K562 (cell line): Measurements from ENCODE around the gene RTP3. TPM values are rescaled to one million over a fixed set of nuclear protein-coding genes. Genes with fewer than 3 reads are reported as not detected.
A peak's percentile ranks its signal among the peaks of the same experiment; 100 is the strongest.
"Not testable (repeated sequence)": the region's sequence is repeated elsewhere in the genome, so short reads cannot be mapped to it uniquely, and the experiment has no call there.

Experiments
- ATAC-seq: fragments of 200-7000 bp; cut with Tn5 transposase; 3 replicates; pipeline ENCODE4 v1.9.1; 2020; ENCODE audit warnings: moderate library complexity
- BruUV-seq: library from RNA; stranded (reverse); fragments of 400-500 nt; replicated peaks from 2 replicates; lab custom pipeline; 2021; lab: Mats Ljungman, UMichigan
- CTCF ChIA-PET: fragments of 300-600 bp; formaldehyde crosslinking; extraction: SDS; loops from one replicate; lab custom pipeline; 2021; ENCODE audit warnings: low intra/inter-chr PET ratio; lab: Yijun Ruan, JAX
- POLR2A ChIA-PET: fragments of 300-600, 350-650 bp; sonication (Branson Sonifier 250); formaldehyde crosslinking; extraction: SDS; loops from one replicate; lab custom pipeline; 2021; ENCODE audit warnings: antibody characterized with exemption, inconsistent platforms; lab: Yijun Ruan, JAX
- DNase-seq, 4 experiments: peaks; one replicate each; pipeline versions ENCODE4 v3.0.0 to v3.0.0-alpha.2; 2011 to 2018; ENCODE audit warnings: low spot score in 3 of 4, mixed read lengths in 3 of 4; ENCODE audit errors: extremely low read depth in 1 of 4
- FAIRE-seq: peaks from 2 replicates; lab custom pipeline; 2011; peaks lifted over from hg19 to GRCh38; lab: Jason Lieb, UNC
- H2AFZ ChIP-seq: 2 replicates; pipeline ENCODE4 v1.6.0; 2011; ENCODE audit warnings: low read depth, low read length, control low read depth, inconsistent platforms
- H3K27ac ChIP-seq: fragments of 200-600 bp; 3 replicates; pipeline ENCODE4 v1.8.0; 2011; ENCODE audit warnings: low read depth, mild to moderate bottlenecking, control low read depth, inconsistent platforms, low read length, moderate library complexity, mixed read lengths; ENCODE audit errors: extremely low read depth
- H3K27me3 ChIP-seq, 2 experiments: fragments of 300-600 bp in 1 of 2; 2 replicates in 1 of 2; 3 replicates in 1 of 2; pipeline versions ENCODE4 v1.6.0 to v1.8.0; 2011; ENCODE audit warnings: inconsistent platforms in 2 of 2, low read length in 2 of 2, mild to moderate bottlenecking in 1 of 2, mixed read lengths in 1 of 2, moderate library complexity in 1 of 2; ENCODE audit not compliant: control insufficient read depth in 2 of 2, insufficient read depth in 2 of 2
- H3K36me3 ChIP-seq: fragments of 300-600 bp; 3 replicates; pipeline ENCODE4 v1.8.0; 2011; ENCODE audit warnings: mild to moderate bottlenecking, low read length, inconsistent platforms; ENCODE audit not compliant: control insufficient read depth, insufficient read depth
- H3K4me1 ChIP-seq, 2 experiments: fragments of 200-600 bp in 1 of 2; replicated peaks in 1 of 2; 2 replicates in 1 of 2; 3 replicates in 1 of 2; pipeline versions ENCODE4 v1.5.1 to v1.8.0; 2011; ENCODE audit warnings: inconsistent platforms in 2 of 2, low read length in 2 of 2, mild to moderate bottlenecking in 1 of 2, mixed read lengths in 1 of 2, moderate library complexity in 1 of 2; ENCODE audit not compliant: control insufficient read depth in 2 of 2, insufficient read depth in 2 of 2
- H3K4me2 ChIP-seq: 2 replicates; pipeline ENCODE4 v1.6.1; 2011; ENCODE audit warnings: low read length, control low read depth, inconsistent platforms, mixed read lengths; ENCODE audit not compliant: insufficient read depth
- H3K4me3 ChIP-seq: fragments of 200-600 bp; sonication (generic), shearing (Covaris generic); 2 replicates; pipeline ENCODE4 v1.5.1; 2016; ENCODE audit warnings: control low read depth, inconsistent platforms
- H3K79me2 ChIP-seq: fragments of 200-600 bp; 3 replicates; pipeline ENCODE4 v1.8.0; 2011; ENCODE audit warnings: low read length, inconsistent platforms; ENCODE audit not compliant: control insufficient read depth, insufficient read depth
- H3K9ac ChIP-seq, 2 experiments: 2 replicates each; pipeline versions ENCODE4 v1.6.0 to v1.6.1; 2011; ENCODE audit warnings: low read depth in 2 of 2, low read length in 2 of 2, control low read depth in 1 of 2, inconsistent platforms in 1 of 2, mild to moderate bottlenecking in 1 of 2, mixed read lengths in 1 of 2; ENCODE audit not compliant: insufficient read depth in 1 of 2
- H3K9me1 ChIP-seq: one replicate; pipeline ENCODE4 v1.6.0; 2011; ENCODE audit warnings: inconsistent platforms, mild to moderate bottlenecking, low read length, moderate library complexity; ENCODE audit not compliant: control insufficient read depth, insufficient read depth
- H3K9me3 ChIP-seq: replicated peaks from 2 replicates; pipeline ENCODE4 v1.5.1; 2011; ENCODE audit warnings: low read depth, low read length, inconsistent platforms; ENCODE audit not compliant: control insufficient read depth, insufficient read depth
- H4K20me1 ChIP-seq: replicated peaks from 2 replicates; pipeline ENCODE4 v1.6.1; 2011; ENCODE audit warnings: low read length, inconsistent platforms, mixed read lengths; ENCODE audit not compliant: control insufficient read depth, insufficient read depth
- CBX3 ChIP-seq, 2 experiments: IDR thresholded peaks; 1 replicate in 1 of 2; 2 replicates in 1 of 2; pipeline ENCODE4 v1.6.1; 2012; ENCODE audit warnings: inconsistent platforms in 2 of 2, low read length in 2 of 2, borderline replicate concordance in 1 of 2, control low read depth in 1 of 2
- CXXC5 ChIP-seq: fragments of 250-450 bp; sonication (Bioruptor Pico); IDR thresholded peaks from 2 replicates; pipeline ENCODE4 v1.8.0; 2022; ENCODE audit warnings: inconsistent platforms, mild to moderate bottlenecking, moderate library complexity
- DMBX1 ChIP-seq: fragments of 250-450 bp; sonication (Bioruptor Pico); IDR thresholded peaks from 2 replicates; pipeline ENCODE4 v1.8.0; 2022; ENCODE audit warnings: inconsistent platforms, mild to moderate bottlenecking, moderate library complexity, borderline replicate concordance
- HDAC1 ChIP-seq, 2 experiments: fragments of 450-650 bp; IDR thresholded peaks; 2 replicates each; pipeline ENCODE4 v1.6.1; 2016 to 2017; ENCODE audit warnings: inconsistent platforms in 1 of 2, mild to moderate bottlenecking in 1 of 2, moderate library complexity in 1 of 2
- TAL1 ChIP-seq: fragments of 450-650 bp; IDR thresholded peaks from 2 replicates; pipeline ENCODE4 v1.6.1; 2016; ENCODE audit warnings: mild to moderate bottlenecking
- TRIM24 ChIP-seq, 2 experiments: fragments of 450-650 bp; IDR thresholded peaks; 2 replicates each; pipeline ENCODE4 v1.6.1; 2016
- TRIM28 ChIP-seq: fragments of 450-650 bp; IDR thresholded peaks from 2 replicates; pipeline ENCODE4 v1.6.1; 2017
- ZNF583 ChIP-seq: fragments of 250-450 bp; sonication (Bioruptor Pico); IDR thresholded peaks from 2 replicates; pipeline ENCODE4 v1.4.0; 2020
- WGBS: fragments of 100-300 bp; shearing (Covaris generic); methylation state at CpG from one replicate; pipeline ENCODE4 v1.1.6; 2016; ENCODE audit warnings: low coverage, mixed read lengths; ENCODE audit not compliant: insufficient coverage; ENCODE audit errors: missing lambda C conversion rate; 5-methylcytosine and 5-hydroxymethylcytosine counted together
- in situ Hi-C: fragments of 300-500 bp; cut with MboI; formaldehyde crosslinking; loops from 4 replicates; pipeline ENCODE4 v1.15.0; 2018; ENCODE audit warnings: inconsistent platforms, mixed read lengths
- intact Hi-C: fragments of 100-400 bp; cut with micrococcal nuclease; formaldehyde crosslinking; loops from 2 replicates; pipeline ENCODE4 v1.14.2; 2022
- polyA plus RNA-seq, 8 experiments: library from polyadenylated mRNA; depleted of rRNA in 4 of 8; stranded (reverse) in 5 of 8; unstranded in 3 of 8; fragments of >200 nt; fragmentation: Nextera tagmentation in 2 of 8; fragmentation: Illumina TruSeq in 1 of 8; extraction: Ambion mirVana in 2 of 8; extraction: Trizol in 1 of 8; gene quantifications; 2 replicates each; pipeline versions ENCODE4 v1.2.1 to v1.2.3, GENCODE V29; 2011 to 2014; ENCODE audit warnings: inconsistent platforms in 1 of 8, missing spikeins in 1 of 8
- total RNA-seq, 7 experiments: library from RNA; depleted of rRNA in 6 of 7; stranded (reverse); fragments of >200 nt in 6 of 7; fragmentation: Illumina TruSeq in 2 of 7; extraction: Trizol in 2 of 7; gene quantifications; 2 replicates each; pipeline versions ENCODE4 v1.2.1 to v1.2.3, GENCODE V29; 2011 to 2021; ENCODE audit warnings: low replicate concordance in 1 of 7
- TF ChIP-seq, protein P1 (sequence below): fragments of 450-650 bp; IDR thresholded peaks from 2 replicates; pipeline ENCODE4 v1.6.1; 2016; ENCODE audit warnings: mild to moderate bottlenecking
- TF ChIP-seq, protein P2 (sequence below), 2 experiments: fragments of 250-450 bp in 1 of 2; fragments of 450-650 bp in 1 of 2; sonication (Bioruptor Pico) in 1 of 2; IDR thresholded peaks; 2 replicates each; pipeline versions ENCODE4 v1.6.1 to v1.8.0; 2016 to 2021; ENCODE audit warnings: mild to moderate bottlenecking in 2 of 2, moderate library complexity in 2 of 2, missing compliant biosample characterization in 1 of 2, missing genetic modification characterization in 1 of 2
- TF ChIP-seq, protein P3 (sequence below), 3 experiments: fragments of 200-800 bp in 1 of 3; sonication (Bioruptor generic) in 1 of 3; sonication (generic) in 1 of 3; formaldehyde crosslinking in 1 of 3; IDR thresholded peaks; 2 replicates each; pipeline versions ENCODE4 v1.6.1 to v1.8.0; 2016 to 2022; ENCODE audit warnings: mild to moderate bottlenecking in 2 of 3, missing compliant biosample characterization in 2 of 3, missing genetic modification characterization in 2 of 3, missing genetic modification reagents in 1 of 3

RTP3 gene
- total and polyA plus RNA-seq, 9 of the 15 experiments (the other 6 are each of a cell fraction or from before 2014, with no cell fraction given), result not detected

GRCh38 chr3:46548611-46549010 is 50.8 kb downstream of the RTP3 start:
- H3K4me3 ChIP-seq, H3K9me1 ChIP-seq, BruUV-seq, FAIRE-seq, DNase-seq, H4K20me1 ChIP-seq, in situ Hi-C loops, H3K79me2 ChIP-seq: not testable (repeated sequence)
- intact Hi-C loops, result loop anchor here (2.0 kb wide), 1 partner anchor 40 kb away; no protein-coding TSS in a partner anchor
- CTCF ChIA-PET, result interaction anchor here (1.0 kb wide), 1 partner anchor 60 kb away, joined by 3 read pairs; no protein-coding TSS in a partner anchor
- Histone ChIP-seq H3K27ac (peak overlapping the region; percentile 79), H3K4me1 (peaks cover 38% of the 10 kb centered on the region in 2 experiments), H3K9ac (peak overlapping the region in 1 of 2 experiments; percentile 50; a peak in 1 of 4 replicates), H3K4me2 (peak overlapping the region; percentile 68; the same call in 1 of the 2 replicates)
- WGBS, result 74% methylated on average over 3 of the region's 3 CpGs
- TF ChIP-seq TRIM28 (peak; percentile 48), ZNF583 (CRISPR knock-in tag) (0 out of 2 replicates have a peak, but pooled peaks have one; percentile 22), CXXC5 (CRISPR knock-in tag) (0 out of 2 replicates have a peak, but pooled peaks have one; percentile 11), DMBX1 (CRISPR knock-in tag) (peak; percentile 33; the same call in 1 of the 2 replicates), TAL1 (0 out of 2 replicates have a peak, but pooled peaks have one; percentile 4), HDAC1 (IDR thresholded peaks at IDR 0.05) (0 out of 4 replicates have a peak, but pooled peaks of 1 of the 2 experiments have one; percentile 18), TRIM24 (IDR thresholded peaks at IDR 0.05) (peak; percentile 67 to 72), CBX3 (IDR thresholded peaks at IDR 0.05; ENCODE audit: borderline replicate concordance in 1 of 2, low read length in 2 of 2) (0 out of 3 replicates have a peak, but pooled peaks of 1 of the 2 experiments have one; percentile 22)
- TF ChIP-seq, protein P1, sequence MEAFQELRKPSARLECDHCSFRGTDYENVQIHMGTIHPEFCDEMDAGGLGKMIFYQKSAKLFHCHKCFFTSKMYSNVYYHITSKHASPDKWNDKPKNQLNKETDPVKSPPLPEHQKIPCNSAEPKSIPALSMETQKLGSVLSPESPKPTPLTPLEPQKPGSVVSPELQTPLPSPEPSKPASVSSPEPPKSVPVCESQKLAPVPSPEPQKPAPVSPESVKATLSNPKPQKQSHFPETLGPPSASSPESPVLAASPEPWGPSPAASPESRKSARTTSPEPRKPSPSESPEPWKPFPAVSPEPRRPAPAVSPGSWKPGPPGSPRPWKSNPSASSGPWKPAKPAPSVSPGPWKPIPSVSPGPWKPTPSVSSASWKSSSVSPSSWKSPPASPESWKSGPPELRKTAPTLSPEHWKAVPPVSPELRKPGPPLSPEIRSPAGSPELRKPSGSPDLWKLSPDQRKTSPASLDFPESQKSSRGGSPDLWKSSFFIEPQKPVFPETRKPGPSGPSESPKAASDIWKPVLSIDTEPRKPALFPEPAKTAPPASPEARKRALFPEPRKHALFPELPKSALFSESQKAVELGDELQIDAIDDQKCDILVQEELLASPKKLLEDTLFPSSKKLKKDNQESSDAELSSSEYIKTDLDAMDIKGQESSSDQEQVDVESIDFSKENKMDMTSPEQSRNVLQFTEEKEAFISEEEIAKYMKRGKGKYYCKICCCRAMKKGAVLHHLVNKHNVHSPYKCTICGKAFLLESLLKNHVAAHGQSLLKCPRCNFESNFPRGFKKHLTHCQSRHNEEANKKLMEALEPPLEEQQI, result 0 out of 2 replicates have a peak, but pooled peaks have one; percentile 29
- TF ChIP-seq, protein P2, sequence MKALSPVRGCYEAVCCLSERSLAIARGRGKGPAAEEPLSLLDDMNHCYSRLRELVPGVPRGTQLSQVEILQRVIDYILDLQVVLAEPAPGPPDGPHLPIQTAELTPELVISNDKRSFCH (CRISPR knock-in tag; IDR thresholded peaks at IDR 0.05), result not testable (repeated sequence)
- TF ChIP-seq, protein P2 (tag; IDR thresholded peaks at IDR 0.05), result peak; percentile 50; the same call in 1 of the 2 replicates
- TF ChIP-seq, protein P3, sequence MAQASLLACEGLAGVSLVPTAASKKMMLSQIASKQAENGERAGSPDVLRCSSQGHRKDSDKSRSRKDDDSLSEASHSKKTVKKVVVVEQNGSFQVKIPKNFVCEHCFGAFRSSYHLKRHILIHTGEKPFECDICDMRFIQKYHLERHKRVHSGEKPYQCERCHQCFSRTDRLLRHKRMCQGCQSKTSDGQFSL (CRISPR knock-in tag; IDR thresholded peaks at IDR 0.05), result not testable (repeated sequence)
- TF ChIP-seq, protein P3 (tag; IDR thresholded peaks at IDR 0.05), result 0 out of 4 replicates have a peak, but pooled peaks of 1 of the 2 experiments have one; percentile 34
- TF ChIP-seq, all 486 proteins: peak for 11; not testable (repeated sequence) for 475
- H2AFZ ChIP-seq, result peak overlapping the region; percentile 72
- H3K36me3 ChIP-seq, H3K27me3 ChIP-seq, H3K9me3 ChIP-seq, ATAC-seq: not testable (repeated sequence)
- POLR2A ChIA-PET, result interaction anchor here (1.3 to 1.8 kb wide), 2 partner anchors 9 to 10 kb away, joined by 8 to 13 read pairs; no protein-coding TSS in a partner anchor
